HG03378 (cell line): ENCODE measurements around the gene TPR.

Experiments
- ATAC-seq: cut with Tn5 transposase; IDR thresholded peaks from one replicate; pipeline ENCODE4 v1.9.1; 2021; ENCODE audit warnings: mild to moderate bottlenecking, moderate library complexity; ENCODE audit not compliant: unreplicated experiment

Gene TPR

DNA sequence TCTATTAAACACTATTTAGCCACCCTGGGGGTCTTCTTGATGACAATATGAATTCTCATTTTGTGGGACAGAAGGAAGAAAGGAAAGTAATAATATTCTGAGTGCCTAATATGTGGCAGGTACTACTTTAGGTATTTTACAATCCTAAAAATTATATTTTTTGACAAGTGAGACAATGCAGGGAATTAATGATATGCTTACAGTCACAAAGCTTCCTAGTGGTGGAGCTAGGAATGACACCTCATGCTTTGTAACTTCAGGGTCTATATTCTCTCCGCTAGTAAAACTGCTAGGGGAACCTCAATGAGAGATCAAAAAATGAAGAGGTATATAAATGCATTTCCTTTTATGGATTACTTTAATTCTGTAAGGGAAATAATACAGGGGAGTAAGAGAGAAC is 44.3 kb downstream of the TPR start:
- no peak for ATAC-seq

GRCh38 chr1:186327331-186327730 is 47.7 kb downstream of the TPR start:
- ATAC-seq: no peak

DNA sequence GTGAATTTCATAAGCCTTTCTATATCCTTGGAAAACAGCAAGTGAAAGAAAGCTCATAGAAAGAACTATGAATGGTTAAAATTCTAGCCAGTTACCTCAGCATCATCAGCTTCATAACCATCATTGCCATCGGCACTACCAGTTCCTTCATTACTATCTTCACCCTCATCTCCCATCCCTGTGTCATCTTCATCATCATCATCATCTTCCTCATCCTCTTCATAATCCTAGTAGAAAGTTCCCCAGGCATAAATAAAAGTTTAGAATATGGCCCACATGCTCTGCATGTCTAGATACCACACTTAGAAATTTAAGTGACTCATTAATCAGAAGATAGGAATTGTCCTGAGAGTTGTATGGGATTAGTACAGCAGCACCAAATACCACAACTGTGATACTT is 49.0 kb downstream of the TPR start:
- ATAC-seq: no peak

DNA sequence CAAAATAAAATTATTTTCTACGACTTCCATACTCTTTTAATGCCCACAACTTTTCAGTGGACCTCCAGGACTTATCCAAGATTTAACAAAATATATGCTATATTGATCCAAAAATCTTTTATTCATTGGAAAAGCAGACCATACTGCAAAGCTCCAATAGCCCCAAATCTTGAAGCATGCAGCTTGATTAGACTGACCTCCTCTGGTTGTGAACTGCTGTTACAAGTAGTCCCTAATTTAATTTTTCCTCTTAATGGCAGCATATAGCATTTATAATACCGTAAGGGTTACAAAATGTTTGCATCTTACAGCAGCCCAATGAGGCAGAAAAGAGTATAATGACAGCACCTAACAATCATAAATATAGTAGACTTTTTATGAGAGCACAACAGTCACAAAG is 49.8 kb downstream of the TPR start:
- ATAC-seq: no peak

- ATAC-seq: no peak
Measured at GRCh38 chr1:186323865-186324264, 51.2 kb downstream of the TPR start.

GRCh38 chr1:186315570-186315969 is 59.5 kb downstream of the TPR start:
- ATAC-seq: no peak

- ATAC-seq: no peak
Measured at GRCh38 chr1:186311375-186312051, 63.5 kb downstream of the TPR start.

DNA sequence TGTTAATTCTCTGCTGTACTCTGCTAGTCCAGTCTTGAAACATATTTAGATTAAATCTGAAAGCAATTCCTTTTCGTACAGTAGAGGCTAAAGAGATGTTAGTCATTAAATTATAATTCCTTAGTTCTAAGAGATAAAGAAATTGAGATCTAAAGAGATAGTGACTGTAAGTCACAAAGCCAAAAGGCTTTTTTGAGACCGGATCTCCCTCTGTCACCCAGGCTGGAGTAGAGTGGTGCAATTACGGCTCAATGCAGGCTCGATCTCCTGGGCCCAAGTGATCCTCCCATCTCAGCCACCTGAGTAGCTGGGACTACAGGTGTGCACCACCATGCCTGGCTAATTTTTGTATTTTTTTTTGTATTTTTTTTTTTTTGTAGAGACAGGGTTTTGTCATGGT is 64.7 kb downstream of the TPR start:
- ATAC-seq: no peak

GRCh38 chr1:186308264-186309060 is 66.6 kb downstream of the TPR start:
- no peak for ATAC-seq

DNA sequence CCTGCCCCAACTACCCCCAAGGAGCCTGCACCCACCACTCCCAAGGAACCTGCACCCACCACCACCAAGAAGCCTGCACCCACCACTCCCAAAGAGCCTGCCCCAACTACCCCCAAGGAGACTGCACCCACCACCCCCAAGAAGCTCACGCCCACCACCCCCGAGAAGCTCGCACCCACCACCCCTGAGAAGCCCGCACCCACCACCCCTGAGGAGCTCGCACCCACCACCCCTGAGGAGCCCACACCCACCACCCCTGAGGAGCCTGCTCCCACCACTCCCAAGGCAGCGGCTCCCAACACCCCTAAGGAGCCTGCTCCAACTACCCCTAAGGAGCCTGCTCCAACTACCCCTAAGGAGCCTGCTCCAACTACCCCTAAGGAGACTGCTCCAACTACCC is 67.6 kb downstream of the TPR start:
- ATAC-seq: no peak

- ATAC-seq: no peak
Measured at GRCh38 chr1:186306533-186306932, 68.5 kb downstream of the TPR start.

- ATAC-seq: peak; percentile 76
Measured at GRCh38 chr1:186304982-186305949, 69.8 kb downstream of the TPR start.

DNA sequence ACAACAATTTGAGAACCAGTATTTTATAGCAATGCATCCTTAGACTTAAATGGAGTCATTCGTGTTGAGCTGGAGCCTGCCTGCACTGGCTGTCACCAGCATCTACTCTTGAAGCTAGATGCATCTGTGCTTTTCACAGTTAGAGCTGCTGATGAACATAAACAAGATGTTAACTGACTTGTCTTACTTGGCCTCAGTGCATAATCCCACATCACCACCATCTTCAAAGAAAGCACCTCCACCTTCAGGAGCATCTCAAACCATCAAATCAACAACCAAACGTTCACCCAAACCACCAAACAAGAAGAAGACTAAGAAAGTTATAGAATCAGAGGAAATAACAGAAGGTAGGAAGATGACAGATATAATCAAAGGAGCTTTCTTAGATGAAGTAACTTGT is 71.1 kb downstream of the TPR start:
- no peak for ATAC-seq

DNA sequence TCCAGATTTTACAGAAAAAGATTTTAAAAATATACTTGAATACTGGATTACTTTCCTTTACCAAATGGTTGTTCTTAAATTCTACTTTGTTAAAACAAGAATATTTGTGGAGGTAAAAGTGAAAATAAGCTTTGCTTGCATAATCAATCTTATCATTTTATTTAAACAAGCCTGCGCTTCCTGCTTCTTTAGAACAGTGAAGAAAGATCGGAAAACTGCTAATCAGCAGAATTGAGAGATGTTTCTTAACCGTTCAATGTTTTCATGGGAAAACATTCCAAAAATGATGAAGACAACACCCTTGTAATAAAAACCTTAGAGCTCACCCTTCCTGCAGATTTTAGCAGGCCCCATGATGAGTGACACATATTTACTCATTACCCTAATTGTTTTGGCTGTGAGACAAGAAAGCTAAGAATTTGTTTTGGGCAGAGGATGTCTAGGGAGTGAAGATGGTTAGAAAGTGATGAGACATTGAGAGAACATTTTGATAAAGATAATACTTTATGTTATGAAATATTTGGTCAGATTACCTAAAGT is 72.6 kb downstream of the TPR start:
- no peak for ATAC-seq

GRCh38 chr1:186301448-186301847 is 73.6 kb downstream of the TPR start:
- ATAC-seq: no peak

GRCh38 chr1:186300056-186300455 is 75.0 kb downstream of the TPR start:
- no peak for ATAC-seq

- ATAC-seq: no peak
Measured at GRCh38 chr1:186299570-186299969, 75.5 kb downstream of the TPR start.

- no peak for ATAC-seq
Measured at GRCh38 chr1:186298851-186299250, 76.2 kb downstream of the TPR start.

GRCh38 chr1:186297439-186298045 is 77.5 kb downstream of the TPR start:
- ATAC-seq: no peak

DNA sequence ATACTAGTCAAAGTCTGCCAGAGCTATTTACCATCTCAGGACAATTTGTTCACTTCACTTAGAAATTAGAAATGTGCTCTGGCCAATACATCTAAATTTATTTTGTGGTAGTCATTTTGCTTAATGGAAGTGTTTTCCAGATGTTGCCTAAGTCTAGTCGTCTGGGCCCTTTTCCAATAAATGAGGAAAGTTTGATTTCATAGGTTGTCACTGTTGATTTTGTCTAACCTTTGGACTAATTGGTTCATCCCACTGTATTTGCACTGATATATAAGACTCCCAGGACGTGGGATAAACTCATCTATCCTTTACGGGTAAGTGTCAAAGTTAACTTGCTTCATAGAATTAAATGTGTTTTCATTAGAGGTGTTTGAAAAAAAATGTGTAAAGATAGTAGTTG is 79.1 kb downstream of the TPR start, which contains the start of gene PRG4:
PRG4 (plus strand) TSS at position 300 of the 400 bp plus-strand sequence.
- no peak for ATAC-seq

DNA sequence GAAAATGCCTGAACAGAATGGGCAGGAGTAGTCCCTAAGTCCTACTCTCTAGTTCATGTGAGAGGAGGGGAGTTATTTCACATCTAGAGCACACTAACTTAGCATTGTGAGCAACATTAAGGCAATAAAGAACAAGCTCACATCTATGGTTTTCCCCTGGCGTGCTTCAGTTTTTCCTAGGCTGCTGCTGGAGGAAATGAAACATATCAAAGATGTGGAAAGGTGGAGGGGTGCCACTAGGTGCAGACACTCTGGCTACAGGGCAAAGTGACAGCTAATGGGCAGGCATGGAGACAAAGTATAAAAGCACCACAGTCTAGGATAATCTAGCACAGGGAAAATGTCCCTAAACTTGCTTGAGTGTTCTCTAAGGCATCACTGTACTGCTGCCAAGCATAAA is 82.2 kb downstream of the TPR start:
- no peak for ATAC-seq
